PC-9 (cell line): ENCODE data around the gene LBX1.
A peak's percentile ranks its signal among the peaks of the same experiment; 100 is the strongest.

Source experiments
- EZH2 ChIP-seq: fragments of 200-600 bp; sonication (generic); IDR thresholded peaks from 2 replicates; pipeline ENCODE4 v1.8.0; 2017; ENCODE audit warnings: antibody characterized with exemption, low read depth
- TF ChIP-seq, protein P1 (sequence below): fragments of 200-600 bp; sonication (generic); conservative IDR thresholded peaks from 2 replicates; pipeline ENCODE4 v1.6.1; 2017; ENCODE audit warnings: mixed run types, antibody characterized with exemption, mild to moderate bottlenecking, moderate library complexity

DNA sequence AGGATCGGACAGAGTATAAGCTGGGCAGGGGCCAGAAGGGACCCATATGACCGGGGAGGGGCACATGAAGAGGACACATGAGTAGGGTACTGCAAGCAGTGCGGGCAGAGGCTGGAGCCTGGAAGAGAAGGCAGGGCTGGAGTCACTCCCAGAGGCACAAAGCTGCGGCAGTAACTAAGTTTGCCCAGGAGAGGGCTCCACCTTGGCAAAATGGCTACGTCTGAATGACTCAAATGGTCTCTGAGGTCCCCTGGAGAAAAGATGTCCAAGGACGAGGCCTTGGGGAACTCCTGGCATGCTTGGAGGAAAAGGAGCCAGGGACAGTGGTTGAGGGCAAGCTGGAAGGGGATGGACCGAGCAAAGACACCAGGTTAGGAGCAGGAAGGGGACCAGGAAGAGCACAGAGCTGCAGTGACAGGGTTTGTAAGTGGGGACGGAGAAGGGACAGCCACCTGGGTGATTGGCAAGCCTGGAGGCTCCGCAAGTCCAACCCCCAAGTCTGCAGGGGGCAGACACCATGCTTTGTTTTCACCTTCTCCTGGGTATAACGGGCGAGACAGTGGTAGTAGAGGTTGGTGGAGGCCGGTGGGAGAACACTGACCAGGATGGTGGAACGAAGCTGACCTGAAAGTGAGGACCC, 43.1 kb upstream of the LBX1 start:
- TF ChIP-seq, protein P1, sequence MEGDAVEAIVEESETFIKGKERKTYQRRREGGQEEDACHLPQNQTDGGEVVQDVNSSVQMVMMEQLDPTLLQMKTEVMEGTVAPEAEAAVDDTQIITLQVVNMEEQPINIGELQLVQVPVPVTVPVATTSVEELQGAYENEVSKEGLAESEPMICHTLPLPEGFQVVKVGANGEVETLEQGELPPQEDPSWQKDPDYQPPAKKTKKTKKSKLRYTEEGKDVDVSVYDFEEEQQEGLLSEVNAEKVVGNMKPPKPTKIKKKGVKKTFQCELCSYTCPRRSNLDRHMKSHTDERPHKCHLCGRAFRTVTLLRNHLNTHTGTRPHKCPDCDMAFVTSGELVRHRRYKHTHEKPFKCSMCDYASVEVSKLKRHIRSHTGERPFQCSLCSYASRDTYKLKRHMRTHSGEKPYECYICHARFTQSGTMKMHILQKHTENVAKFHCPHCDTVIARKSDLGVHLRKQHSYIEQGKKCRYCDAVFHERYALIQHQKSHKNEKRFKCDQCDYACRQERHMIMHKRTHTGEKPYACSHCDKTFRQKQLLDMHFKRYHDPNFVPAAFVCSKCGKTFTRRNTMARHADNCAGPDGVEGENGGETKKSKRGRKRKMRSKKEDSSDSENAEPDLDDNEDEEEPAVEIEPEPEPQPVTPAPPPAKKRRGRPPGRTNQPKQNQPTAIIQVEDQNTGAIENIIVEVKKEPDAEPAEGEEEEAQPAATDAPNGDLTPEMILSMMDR = peak; percentile 68
- TF ChIP-seq EZH2 = no peak
